Endothelial cell (in vitro differentiated cells): ENCODE results near the gene BAAT. TPM values are rescaled to one million over a fixed set of nuclear protein-coding genes. Genes with fewer than 3 reads are reported as not detected.

Experiments
- DNase-seq: peaks from one replicate; pipeline ENCODE4 v3.0.0; 2021; ENCODE audit warnings: low spot score
- H3K27ac Mint-ChIP-seq: one replicate; pipeline ENCODE4 v1.8.0; 2021; ENCODE audit warnings: mixed read lengths, inconsistent platforms; ENCODE audit not compliant: unreplicated experiment
- H3K27me3 Mint-ChIP-seq: one replicate; pipeline ENCODE4 v1.8.0; 2021; ENCODE audit warnings: mild to moderate bottlenecking, moderate library complexity, mixed read lengths, inconsistent platforms; ENCODE audit not compliant: unreplicated experiment
- H3K36me3 Mint-ChIP-seq: one replicate; pipeline ENCODE4 v1.8.0; 2021; ENCODE audit warnings: mild to moderate bottlenecking, low read depth, mixed read lengths, inconsistent platforms; ENCODE audit not compliant: unreplicated experiment
- H3K4me1 Mint-ChIP-seq: one replicate; pipeline ENCODE4 v1.8.0; 2021; ENCODE audit warnings: mild to moderate bottlenecking, mixed read lengths, inconsistent platforms; ENCODE audit not compliant: unreplicated experiment
- H3K4me3 Mint-ChIP-seq: one replicate; pipeline ENCODE4 v1.8.0; 2021; ENCODE audit warnings: mild to moderate bottlenecking, mixed read lengths, inconsistent platforms; ENCODE audit not compliant: unreplicated experiment
- H3K9me3 Mint-ChIP-seq: one replicate; pipeline ENCODE4 v1.8.0; 2021; ENCODE audit warnings: mixed read lengths, inconsistent platforms; ENCODE audit not compliant: unreplicated experiment
- CTCF ChIP-seq: fragments of 200-600 bp; sonication (generic); IDR thresholded peaks from one replicate; pipeline ENCODE4 v1.5.0; 2021; ENCODE audit warnings: antibody characterized with exemption; ENCODE audit not compliant: unreplicated experiment
- total RNA-seq: library from RNA; stranded (reverse); fragmentation: NEBNext Ultra II Directional; extraction: Animal tissue kit (Norgen Biotek cat#: 25700); gene quantifications from one replicate; pipeline ENCODE4 v1.2.1, GENCODE V29; 2021; ENCODE audit not compliant: unreplicated experiment

BAAT gene
- total RNA-seq, 1 donor from 2014 or later, result not detected

GRCh38 chr9:101342595-101342994, 42.2 kb downstream of the BAAT start:
- Mint-ChIP-seq H3K27ac (no peak overlapping the region), H3K36me3 (no peaks in the 10 kb centered on the region), H3K4me1 (no peaks in the 10 kb centered on the region), H3K4me3 (no peak overlapping the region), H3K27me3 (peaks cover 3% of the 10 kb centered on the region), H3K9me3 (no peaks in the 10 kb centered on the region)
- DNase-seq, result no peak
- no peak for TF ChIP-seq CTCF

- Mint-ChIP-seq H3K36me3 (no peaks in the 10 kb centered on the region), H3K4me1 (no peaks in the 10 kb centered on the region), H3K9me3 (no peaks in the 10 kb centered on the region), H3K27me3 (peaks cover 3% of the 10 kb centered on the region), H3K27ac (no peak overlapping the region), H3K4me3 (no peak overlapping the region)
- no peak for DNase-seq
- TF ChIP-seq CTCF, result no peak
Measured at GRCh38 chr9:101341958-101342357, 42.8 kb downstream of the BAAT start.

GRCh38 chr9:101337237-101337636, 47.6 kb downstream of the BAAT start:
- TF ChIP-seq CTCF, result no peak
- Mint-ChIP-seq H3K9me3 (no peaks in the 10 kb centered on the region), H3K4me1 (no peaks in the 10 kb centered on the region), H3K27ac (no peak overlapping the region), H3K27me3 (peaks cover 3% of the 10 kb centered on the region), H3K36me3 (no peaks in the 10 kb centered on the region), H3K4me3 (no peak overlapping the region)
- DNase-seq, result no peak

- DNase-seq, result no peak
- Mint-ChIP-seq H3K36me3 (no peaks in the 10 kb centered on the region), H3K9me3 (no peaks in the 10 kb centered on the region), H3K4me3 (no peak overlapping the region), H3K27ac (no peak overlapping the region), H3K27me3 (peaks cover 2% of the 10 kb centered on the region), H3K4me1 (no peaks in the 10 kb centered on the region)
- TF ChIP-seq CTCF, result no peak
Measured at GRCh38 chr9:101336091-101336490, 48.7 kb downstream of the BAAT start.

- Mint-ChIP-seq H3K36me3 (no peaks in the 10 kb centered on the region), H3K9me3 (no peaks in the 10 kb centered on the region), H3K4me1 (no peaks in the 10 kb centered on the region), H3K27me3 (peaks cover 2% of the 10 kb centered on the region), H3K27ac (no peak overlapping the region), H3K4me3 (no peak overlapping the region)
- no peak for TF ChIP-seq CTCF
- DNase-seq, result no peak
Measured at GRCh38 chr9:101333926-101334702, 50.7 kb downstream of the BAAT start.
